Activated CD4-positive, alpha-beta T cell treated with anti-CD3 and anti-CD28 coated beads for 24 hours (primary cell): ENCODE data around the gene TEX51.

ENCODE experiments used
- DNase-seq, 2 donors: peaks; one replicate each; pipeline ENCODE4 v3.0.0-alpha.2; 2020; ENCODE audit warnings: low read depth in 2 of 2

Gene TEX51

DNA sequence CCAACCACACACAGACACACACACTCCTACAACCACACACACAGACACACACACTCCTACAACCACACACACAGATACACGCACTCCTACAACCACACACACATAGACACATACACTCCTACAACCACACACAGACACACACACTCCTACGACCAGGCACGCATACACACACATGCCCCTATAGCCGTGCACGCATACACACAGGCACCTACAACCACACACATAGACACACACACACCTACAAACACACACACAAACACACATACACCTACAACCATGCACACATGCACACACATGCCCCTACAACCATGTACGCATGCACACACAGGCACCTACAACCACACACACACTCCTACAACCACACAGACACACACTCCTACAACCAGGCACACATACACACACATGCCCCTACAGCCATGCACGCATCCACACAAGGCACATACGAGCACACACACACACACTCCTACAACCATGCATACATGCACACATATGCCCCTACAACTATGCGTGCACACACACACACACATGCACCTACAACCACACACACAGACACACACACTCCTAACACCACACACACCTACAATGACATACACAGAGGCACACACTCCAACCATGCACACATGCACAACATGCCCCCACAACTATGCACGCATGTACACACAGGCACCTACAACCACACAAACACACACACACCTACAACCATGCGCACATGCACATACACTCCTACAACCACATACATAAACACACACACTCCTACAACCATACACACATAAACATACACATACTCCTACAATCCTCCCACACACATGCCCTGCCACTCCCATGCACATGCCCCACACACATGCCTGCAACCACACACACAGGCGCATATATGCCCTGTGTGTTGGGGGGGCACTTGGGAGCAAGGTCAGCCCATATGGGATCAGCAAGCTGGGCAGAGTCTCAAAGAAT is 19.1 kb upstream of the TEX51 start:
- no peak for DNase-seq

DNA sequence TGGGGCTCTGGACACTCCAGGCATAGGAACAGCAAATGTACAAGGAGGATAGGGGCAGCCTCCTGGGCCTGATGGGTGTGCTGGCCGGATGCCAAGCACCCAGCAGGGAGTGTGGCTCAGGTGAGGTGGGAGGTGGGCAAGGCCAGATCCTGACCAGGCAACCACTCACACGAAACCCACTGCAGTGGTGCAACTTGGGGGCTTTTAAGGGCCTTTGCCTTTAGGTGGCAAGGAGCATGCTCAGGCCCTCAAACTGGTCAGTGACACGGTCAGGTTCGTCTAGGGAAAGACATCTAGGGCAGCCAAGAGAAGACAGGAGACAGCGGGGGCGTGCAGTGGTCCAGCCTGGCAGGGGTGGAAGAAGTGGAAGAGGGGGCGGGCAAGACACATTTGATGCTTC is 18.4 kb upstream of the TEX51 start:
- no peak for DNase-seq

- no peak for DNase-seq
These were observed 17.9 kb upstream of the TEX51 start for GRCh38 chr2:126880817-126881216.

DNA sequence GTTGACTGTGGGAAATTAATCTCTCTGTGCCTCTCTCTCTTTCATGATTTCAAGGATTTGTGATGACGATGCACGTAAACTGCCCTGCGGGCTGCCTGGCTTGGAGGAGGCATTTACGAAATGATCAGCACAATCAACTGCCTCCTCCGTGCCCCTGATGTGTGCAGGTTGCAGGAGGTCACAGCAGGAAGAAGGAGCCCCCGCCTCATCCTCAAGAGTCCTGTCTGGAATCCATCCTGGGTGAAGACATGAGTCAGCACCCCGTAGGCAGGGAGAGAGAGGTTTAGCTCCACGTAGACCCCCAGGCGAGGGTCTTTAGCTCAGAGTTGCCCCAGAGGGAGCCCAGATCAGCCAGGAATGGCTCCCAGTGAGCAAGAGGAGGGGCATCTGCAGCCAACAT is 17.1 kb upstream of the TEX51 start:
- DNase-seq, result no peak

- DNase-seq, result no peak
These were observed 16.5 kb upstream of the TEX51 start for GRCh38 chr2:126882181-126882580.

GRCh38 chr2:126882736-126883665 is 15.7 kb upstream of the TEX51 start:
- DNase-seq, result no peak

GRCh38 chr2:126883666-126884040 is 15.0 kb upstream of the TEX51 start:
- DNase-seq, result no peak

DNA sequence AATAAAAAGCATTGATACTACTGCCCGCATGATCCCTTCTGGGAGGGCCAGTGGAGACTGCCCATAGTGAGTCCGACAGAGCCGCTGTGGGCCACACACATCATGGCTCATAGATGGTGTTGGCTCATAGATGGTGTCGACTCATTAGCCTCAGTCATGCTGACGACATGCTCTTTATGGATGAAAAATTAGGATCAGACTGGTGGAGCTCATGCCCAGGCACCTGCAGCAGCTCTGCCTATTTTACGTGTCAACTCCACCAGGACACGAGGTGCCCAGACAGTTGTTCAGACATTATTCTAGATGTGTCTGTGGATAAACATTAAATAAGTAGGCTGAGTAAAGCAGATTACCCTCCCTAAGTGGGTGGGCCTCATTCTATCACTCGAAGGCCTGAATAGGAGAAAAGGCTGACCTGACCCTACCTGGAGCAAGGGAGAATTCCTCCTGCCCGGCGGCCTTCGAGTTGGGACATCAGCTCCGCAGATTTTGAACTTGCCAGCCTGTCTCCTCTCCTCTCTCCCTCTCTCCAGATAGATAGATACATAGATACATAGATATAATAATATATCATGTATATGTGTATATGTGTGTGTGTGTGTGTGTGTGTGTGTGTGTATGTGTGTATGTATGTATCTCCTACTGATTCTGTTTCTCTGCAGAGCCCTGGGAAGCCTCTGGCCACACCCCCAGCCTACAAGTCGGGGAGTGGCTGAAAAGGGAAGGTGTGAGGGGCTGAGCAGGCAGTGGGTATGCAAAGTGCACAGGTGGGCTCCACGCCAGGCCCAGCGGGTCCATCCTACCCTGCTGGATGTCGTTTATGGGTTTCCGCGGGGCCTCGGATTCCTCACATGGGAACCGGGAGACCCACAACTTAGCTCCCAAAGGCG is 13.6 kb upstream of the TEX51 start:
- DNase-seq, result no peak

DNA sequence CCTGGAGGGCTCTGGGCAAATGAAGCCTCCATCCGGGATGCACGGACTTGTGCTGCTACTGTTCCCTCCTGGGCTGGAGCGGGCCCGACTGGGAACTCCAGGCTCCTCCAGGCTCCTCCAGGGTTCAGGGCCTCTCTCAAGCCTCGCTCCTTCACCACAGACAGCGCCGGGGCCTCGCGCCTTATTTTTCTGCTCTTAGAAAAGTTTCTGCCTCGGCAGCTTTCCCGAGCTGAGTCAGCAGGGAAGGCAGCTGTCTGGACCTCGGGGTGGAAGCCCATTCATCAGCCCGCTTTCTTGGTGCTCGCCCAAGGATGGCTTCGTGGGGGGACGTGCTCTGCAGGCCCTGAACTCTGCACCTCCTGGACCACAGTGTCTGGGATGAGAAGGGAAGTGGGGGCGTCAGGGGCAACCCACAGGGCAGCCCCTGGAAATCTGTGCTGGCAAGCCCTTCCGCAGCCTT is 12.9 kb upstream of the TEX51 start:
- DNase-seq, result no peak

- DNase-seq, result peak; percentile 17 to 56
These were observed 12.3 kb upstream of the TEX51 start for GRCh38 chr2:126886211-126886915.

DNA sequence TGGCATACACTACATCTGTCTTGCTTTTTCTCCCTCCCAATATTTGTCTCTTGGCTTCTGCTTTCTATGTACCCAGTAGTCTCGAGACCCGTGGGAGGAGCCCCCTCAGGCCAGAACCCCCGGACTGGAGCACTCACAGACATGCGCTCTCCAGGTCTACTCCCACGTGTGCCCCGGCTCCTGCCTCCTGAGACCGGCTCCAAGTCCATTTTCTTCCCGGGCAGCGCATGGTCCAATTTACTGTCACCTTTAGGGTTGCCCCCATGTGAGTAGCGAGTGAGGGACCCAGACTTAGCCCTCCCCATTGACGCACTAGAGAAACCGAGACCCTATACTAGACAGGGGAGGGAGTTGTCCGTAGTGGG is 11.8 kb upstream of the TEX51 start:
- no peak for DNase-seq

GRCh38 chr2:126887506-126887905 is 11.2 kb upstream of the TEX51 start:
- no peak for DNase-seq

DNA sequence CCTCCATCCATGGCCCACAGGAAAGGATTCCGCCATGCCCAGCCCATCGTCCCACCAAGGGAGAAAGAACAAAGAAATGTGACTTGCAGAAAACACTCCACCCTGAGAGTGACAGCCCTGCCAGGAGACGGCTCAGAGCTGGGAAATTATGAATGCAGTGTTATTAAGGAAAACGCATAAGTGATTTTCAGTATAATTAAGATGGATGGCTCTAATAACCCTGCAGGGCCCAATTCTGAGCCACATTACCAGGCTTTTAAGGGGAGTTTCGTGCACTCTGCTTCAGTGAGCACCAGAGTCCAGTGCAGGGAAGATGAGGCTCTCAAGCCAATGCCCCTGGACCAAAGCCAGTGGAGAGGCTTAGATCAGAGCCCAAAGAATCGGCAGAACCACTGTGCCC is 10.6 kb upstream of the TEX51 start:
- no peak for DNase-seq

DNA sequence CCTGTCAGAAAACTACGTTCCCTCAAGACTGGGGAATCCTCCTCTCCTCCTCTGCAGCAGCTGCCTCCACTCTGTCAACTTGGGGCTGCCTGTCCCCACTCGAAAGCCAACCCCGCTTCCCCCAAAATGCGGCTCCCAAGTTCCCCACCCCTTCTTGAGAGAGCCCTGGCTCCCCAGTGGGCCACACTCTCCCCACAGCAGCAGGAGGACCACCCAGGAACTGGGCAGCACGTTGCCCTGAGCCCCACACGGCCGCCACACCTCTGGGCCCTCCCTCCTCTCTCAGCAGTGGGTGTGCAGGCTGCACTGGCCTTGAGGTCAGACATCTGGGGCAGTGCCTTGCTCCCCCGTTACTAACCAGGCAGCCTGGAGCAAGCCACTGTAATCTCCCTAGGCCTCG is 9.6 kb upstream of the TEX51 start:
- no peak for DNase-seq

GRCh38 chr2:126889496-126890135 is 9.1 kb upstream of the TEX51 start:
- DNase-seq, result no peak

DNA sequence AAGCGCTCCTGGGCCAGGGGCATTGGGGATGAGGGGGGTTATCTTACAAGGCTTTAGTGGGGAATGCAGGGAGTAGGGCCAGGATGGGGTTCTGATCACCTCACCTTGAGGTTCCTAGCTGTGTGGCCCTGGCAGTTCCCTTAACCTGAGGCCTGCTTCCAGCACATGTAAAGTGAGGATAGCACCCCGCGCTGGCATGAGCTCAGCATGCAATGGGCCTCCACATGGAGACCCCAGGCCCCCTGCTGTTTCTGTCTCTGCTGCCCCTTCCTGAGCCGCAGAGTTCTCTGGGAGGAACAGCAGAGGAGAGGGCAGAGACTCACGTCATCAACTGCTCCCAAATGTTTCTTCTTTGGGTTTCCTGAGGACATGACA is 8.6 kb upstream of the TEX51 start:
- DNase-seq, result no peak

GRCh38 chr2:126890551-126891450 is 7.9 kb upstream of the TEX51 start:
- no peak for DNase-seq

- no peak for DNase-seq
These were observed 6.8 kb upstream of the TEX51 start for GRCh38 chr2:126891681-126892500.

DNA sequence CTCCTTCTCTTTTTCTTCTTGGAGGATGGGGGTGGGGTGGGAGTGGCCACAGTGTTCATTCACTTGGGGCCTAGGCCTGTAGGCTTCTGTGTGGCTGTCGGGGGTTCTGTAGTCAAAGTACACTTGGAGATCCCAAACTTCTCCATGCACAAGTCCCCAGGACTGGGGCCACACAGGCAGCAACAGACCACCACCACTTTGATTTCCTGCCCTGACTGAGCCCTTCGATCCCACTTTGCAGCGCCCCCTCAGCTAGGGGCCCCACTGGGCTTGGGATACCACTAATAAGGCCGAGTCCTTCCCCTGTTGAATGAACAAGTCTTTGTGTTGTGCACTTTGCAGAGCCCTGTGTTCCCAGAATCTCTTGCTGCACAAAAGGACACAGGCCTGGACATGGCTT is 5.5 kb upstream of the TEX51 start:
- DNase-seq, result no peak
